NCI-H2227 (cell line): Measurements from ENCODE around the gene KIRREL3.
"Not testable (repeated sequence)": the region's sequence is repeated elsewhere in the genome, so short reads cannot be mapped to it uniquely, and the experiment has no call there.

Source experiments
- DNase-seq: peaks from one replicate; lab custom pipeline; 2025; ENCODE audit not compliant: unreplicated experiment; lab: John Stamatoyannopoulos, UW

Gene KIRREL3

GRCh38 chr11:126959700-126960099, 40.9 kb downstream of the KIRREL3 start:
- DNase-seq = no peak

DNA sequence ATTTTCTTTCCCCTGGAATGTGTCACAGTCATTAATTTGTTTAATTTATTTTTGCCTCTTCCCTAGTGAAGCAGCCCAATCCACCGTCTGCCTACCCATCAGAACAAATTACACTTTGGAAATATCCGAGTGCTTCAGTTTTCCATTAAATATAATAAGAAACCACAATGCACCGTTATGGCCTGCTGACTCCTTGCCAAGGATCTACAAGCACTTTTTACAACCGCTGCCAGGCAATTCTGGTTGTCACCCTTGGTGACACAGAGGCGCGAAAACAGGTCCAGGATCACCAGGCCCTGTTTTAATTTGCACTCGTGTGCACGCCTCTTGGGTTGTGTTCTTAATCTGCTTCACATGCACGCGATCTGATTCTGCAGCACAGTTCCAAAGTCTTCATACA, 43.9 kb downstream of the KIRREL3 start:
- no peak for DNase-seq

DNA sequence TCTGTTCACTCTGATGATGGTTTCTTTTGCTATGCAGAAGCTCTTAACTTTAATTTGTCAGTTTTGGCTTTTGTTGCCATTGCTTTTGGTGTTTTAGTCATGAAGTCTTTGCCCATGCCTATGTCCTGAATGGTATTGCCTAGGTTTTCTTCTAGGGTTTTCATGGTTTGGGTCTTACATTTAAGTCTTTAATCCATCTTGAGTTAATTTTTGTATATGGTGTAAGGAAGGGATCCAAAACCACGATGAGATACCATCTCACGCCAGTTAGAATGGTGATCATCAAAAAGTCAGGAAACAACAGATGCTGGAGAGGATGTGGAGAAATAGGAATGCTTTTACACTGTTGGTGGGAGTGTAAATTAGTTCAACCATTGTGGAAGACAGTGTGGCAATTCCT, 48.0 kb downstream of the KIRREL3 start:
- not testable (repeated sequence) for DNase-seq

GRCh38 chr11:126951465-126951864, 49.1 kb downstream of the KIRREL3 start:
- DNase-seq = no peak

DNA sequence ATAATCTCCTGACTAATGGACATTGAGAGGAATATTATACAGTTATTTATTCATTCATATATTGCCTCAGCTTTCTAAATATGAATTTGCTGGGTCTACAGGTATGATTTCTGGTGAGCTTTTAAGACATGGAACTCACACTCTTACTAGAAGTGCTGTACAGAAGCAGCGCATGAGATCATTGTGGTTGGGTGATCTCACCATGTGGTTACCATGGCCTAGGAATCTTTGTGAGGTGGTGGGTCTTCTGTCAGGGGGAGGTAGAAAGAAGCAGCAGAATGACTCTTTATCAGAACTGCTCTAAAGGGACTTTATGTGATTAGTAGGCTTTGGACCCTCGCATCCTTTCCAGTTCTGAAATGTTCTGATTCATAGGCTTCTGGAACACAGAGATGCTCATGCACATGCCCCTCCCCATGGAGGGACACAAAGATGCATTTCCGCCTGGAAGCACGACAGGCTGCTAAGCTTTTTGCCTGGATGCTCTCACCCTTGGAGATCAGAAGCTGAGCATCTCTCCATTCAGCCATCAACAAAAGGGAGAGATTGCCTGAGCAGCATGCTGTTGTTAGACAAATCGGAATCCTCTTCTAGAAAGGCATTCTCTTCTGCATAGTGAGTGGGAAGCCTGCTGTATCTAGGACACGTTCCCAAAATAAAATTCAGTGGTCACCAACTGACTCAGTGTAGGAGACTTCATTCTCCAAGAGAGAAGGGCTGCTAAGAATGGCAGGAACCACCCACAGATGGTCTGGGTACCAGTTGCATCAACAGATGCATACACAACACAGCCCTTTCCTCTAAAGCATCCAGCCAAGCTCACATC, 51.3 kb downstream of the KIRREL3 start:
- no peak for DNase-seq

GRCh38 chr11:126948563-126948962, 52.0 kb downstream of the KIRREL3 start:
- DNase-seq = no peak

GRCh38 chr11:126945319-126945718, 55.3 kb downstream of the KIRREL3 start:
- DNase-seq = no peak

- no peak for DNase-seq
Measured at GRCh38 chr11:126943316-126943715, 57.3 kb downstream of the KIRREL3 start.

DNA sequence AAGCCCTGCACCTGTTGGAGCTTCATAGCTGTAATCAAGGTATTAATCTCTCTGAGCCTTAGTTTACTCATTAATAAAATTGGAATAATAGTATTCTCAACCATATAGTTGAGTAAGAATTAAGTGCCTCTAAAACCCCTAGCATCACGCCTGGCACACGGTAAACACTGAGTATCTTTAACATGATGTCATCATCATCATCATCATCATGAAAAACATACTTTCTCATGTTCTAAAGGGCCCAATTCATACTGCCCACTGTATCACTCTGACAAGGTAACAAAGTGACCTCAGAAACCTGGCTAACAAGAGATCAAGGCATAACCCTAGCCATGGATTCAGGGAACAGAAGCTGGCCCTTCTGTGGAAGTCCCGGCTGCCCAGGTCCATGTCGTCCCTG, 58.4 kb downstream of the KIRREL3 start:
- no peak for DNase-seq

- no peak for DNase-seq
Measured at GRCh38 chr11:126939552-126939951, 61.0 kb downstream of the KIRREL3 start.

GRCh38 chr11:126938718-126939117, 61.9 kb downstream of the KIRREL3 start:
- DNase-seq = no peak

- DNase-seq = no peak
Measured at GRCh38 chr11:126930091-126930841, 70.3 kb downstream of the KIRREL3 start.

- no peak for DNase-seq
Measured at GRCh38 chr11:126929179-126930061, 71.2 kb downstream of the KIRREL3 start.

DNA sequence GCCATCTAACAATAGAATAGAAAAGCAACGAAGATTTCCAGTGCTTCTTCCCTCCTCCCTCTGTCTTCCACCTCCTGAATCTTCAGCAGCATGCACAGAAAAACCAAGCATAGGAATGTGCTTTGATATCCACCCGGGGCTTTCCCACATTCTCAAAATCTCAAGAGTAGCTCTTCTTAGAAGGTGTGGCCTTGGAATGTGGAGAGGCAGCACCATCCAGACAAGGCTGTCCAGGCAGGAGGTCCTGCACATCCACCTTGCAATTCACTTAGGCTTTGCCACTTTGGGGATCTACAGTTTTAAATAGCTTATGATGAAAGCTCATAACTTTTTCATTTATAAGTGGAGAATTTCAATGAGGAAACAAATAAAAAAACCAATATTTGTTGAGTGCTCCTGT, 72.9 kb downstream of the KIRREL3 start:
- no peak for DNase-seq

GRCh38 chr11:126926376-126926791, 74.2 kb downstream of the KIRREL3 start:
- DNase-seq = no peak

DNA sequence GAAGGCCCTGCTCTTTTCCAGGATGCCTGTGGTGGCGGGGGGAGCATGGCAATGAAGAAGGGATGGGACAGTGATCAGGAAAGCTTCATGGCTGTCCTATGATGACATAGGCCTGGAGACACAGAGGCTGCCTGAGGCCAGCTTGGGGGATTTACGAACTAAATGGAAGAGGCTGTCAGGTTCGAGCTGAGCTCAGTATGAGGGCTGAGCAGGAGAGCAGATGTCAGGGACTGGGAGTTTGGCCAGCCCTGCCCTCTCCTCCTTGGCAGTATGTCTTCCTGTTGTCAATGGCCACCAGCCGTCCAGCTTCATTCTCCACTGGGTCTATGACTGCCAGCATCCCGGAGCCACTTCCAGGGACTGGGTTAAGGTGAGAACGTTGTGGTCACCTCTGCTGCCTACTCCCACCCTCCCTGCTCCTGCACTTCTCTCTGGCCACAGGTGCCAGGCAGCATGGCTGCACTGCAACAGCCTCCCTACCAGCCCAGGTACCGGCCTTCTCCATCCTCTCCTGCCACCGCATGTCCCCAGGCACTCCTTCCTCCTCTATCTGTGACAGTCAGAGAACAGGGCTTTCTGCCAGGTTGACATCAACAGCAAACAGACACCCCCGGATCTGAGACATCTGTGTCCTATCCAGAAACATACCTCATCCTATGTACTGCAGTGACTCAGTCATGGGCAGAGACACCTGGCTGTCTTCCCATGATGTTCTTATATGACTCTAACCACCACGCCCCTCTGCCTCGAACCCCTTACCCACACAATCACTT, 75.1 kb downstream of the KIRREL3 start:
- DNase-seq = no peak

- no peak for DNase-seq
Measured at GRCh38 chr11:126924376-126925040, 76.1 kb downstream of the KIRREL3 start.

- no peak for DNase-seq
Measured at GRCh38 chr11:126920833-126921232, 79.7 kb downstream of the KIRREL3 start.

DNA sequence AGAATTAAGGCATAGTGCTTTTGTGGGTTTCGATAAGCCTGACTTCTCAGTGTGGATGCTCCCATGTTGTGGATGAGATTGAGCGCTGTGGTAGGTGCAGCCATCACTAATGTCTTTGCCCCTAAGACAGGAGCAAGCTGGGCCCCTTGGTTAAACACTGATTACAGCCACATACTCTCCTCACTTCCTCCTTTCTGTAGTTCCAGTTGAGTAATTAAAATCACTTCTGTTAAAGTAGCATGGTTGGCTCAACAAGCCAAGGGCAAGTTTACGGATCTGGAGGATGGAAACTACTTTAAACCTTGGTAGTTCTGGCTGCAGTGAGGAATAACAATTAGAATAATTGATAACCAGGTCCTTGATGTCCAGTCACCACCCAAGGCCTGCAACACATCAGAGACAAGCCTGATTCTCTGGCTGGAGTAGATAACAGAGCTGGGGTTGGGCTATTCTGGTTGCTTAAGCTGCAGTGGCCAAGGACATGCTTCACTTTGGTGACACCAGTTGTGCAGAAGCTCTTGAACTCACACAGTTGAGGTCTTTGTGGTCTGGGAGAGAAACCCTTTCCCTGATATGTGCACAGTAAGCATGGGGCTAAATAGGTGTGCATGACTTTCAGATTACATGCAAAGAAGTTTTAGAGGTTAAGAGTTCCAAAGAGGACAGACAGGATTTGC, 81.3 kb downstream of the KIRREL3 start:
- DNase-seq = no peak
